IPS-18c (cell line): ENCODE data around the gene PTPRD.

Experiments used
- H3K4me3 ChIP-seq: 2 replicates; pipeline ENCODE4 v1.7.0; 2013; ENCODE audit warnings: low read depth, mild to moderate bottlenecking, low read length, moderate library complexity; ENCODE audit not compliant: insufficient read depth
- H3K9me3 ChIP-seq: one replicate; pipeline ENCODE4 v1.6.1; 2013; ENCODE audit warnings: mild to moderate bottlenecking, low read length, moderate library complexity; ENCODE audit not compliant: control insufficient read depth, insufficient read depth

Gene PTPRD

GRCh38 chr9:8428389-8428788 is 2184.4 kb downstream of the PTPRD start:
- H3K9me3 ChIP-seq = no peaks in the 10 kb centered on the region

GRCh38 chr9:8424786-8425410 is 2187.9 kb downstream of the PTPRD start:
- H3K9me3 ChIP-seq = no peaks in the 10 kb centered on the region
- no peak overlapping the region for H3K4me3 ChIP-seq

More at GRCh38 chr9:8428389-8428788, 2184.4 kb downstream of the PTPRD start:
- H3K4me3 ChIP-seq = no peak overlapping the region

- no peak overlapping the region for H3K4me3 ChIP-seq
- no peaks in the 10 kb centered on the region for H3K9me3 ChIP-seq
These were observed 2192.4 kb downstream of the PTPRD start for GRCh38 chr9:8420416-8420815.

GRCh38 chr9:8419596-8420275 is 2193.1 kb downstream of the PTPRD start:
- H3K9me3 ChIP-seq = no peaks in the 10 kb centered on the region
- no peak overlapping the region for H3K4me3 ChIP-seq

GRCh38 chr9:8417341-8417740 is 2195.5 kb downstream of the PTPRD start:
- Histone ChIP-seq H3K4me3 (no peak overlapping the region), H3K9me3 (no peaks in the 10 kb centered on the region)

- Histone ChIP-seq H3K4me3 (no peak overlapping the region), H3K9me3 (no peaks in the 10 kb centered on the region)
These were observed 2200.5 kb downstream of the PTPRD start for GRCh38 chr9:8412327-8412726.

GRCh38 chr9:8408575-8409190 is 2204.1 kb downstream of the PTPRD start:
- no peaks in the 10 kb centered on the region for H3K9me3 ChIP-seq
- no peak overlapping the region for H3K4me3 ChIP-seq

GRCh38 chr9:8401961-8402705 is 2210.7 kb downstream of the PTPRD start:
- H3K9me3 ChIP-seq = no peaks in the 10 kb centered on the region
- no peak overlapping the region for H3K4me3 ChIP-seq

- H3K9me3 ChIP-seq = no peaks in the 10 kb centered on the region
- H3K4me3 ChIP-seq = no peak overlapping the region
These were observed 2212.4 kb downstream of the PTPRD start for GRCh38 chr9:8400378-8400777.

- no peak overlapping the region for H3K4me3 ChIP-seq
- H3K9me3 ChIP-seq = no peaks in the 10 kb centered on the region
These were observed 2217.8 kb downstream of the PTPRD start for GRCh38 chr9:8395022-8395421.

- H3K4me3 ChIP-seq = no peak overlapping the region
- H3K9me3 ChIP-seq = no peaks in the 10 kb centered on the region
These were observed 2218.5 kb downstream of the PTPRD start for GRCh38 chr9:8394341-8394740.

- Histone ChIP-seq H3K4me3 (no peak overlapping the region), H3K9me3 (no peaks in the 10 kb centered on the region)
These were observed 2219.9 kb downstream of the PTPRD start for GRCh38 chr9:8392866-8393265.

- Histone ChIP-seq H3K9me3 (no peaks in the 10 kb centered on the region), H3K4me3 (no peak overlapping the region)
These were observed 2221.2 kb downstream of the PTPRD start for GRCh38 chr9:8391566-8391965.

GRCh38 chr9:8391132-8391531 is 2221.7 kb downstream of the PTPRD start:
- H3K9me3 ChIP-seq = no peaks in the 10 kb centered on the region
- H3K4me3 ChIP-seq = no peak overlapping the region

GRCh38 chr9:8390571-8390970 is 2222.2 kb downstream of the PTPRD start:
- no peaks in the 10 kb centered on the region for H3K9me3 ChIP-seq
- no peak overlapping the region for H3K4me3 ChIP-seq

GRCh38 chr9:8389531-8389930 is 2223.3 kb downstream of the PTPRD start:
- Histone ChIP-seq H3K9me3 (no peaks in the 10 kb centered on the region), H3K4me3 (no peak overlapping the region)

- Histone ChIP-seq H3K4me3 (no peak overlapping the region), H3K9me3 (no peaks in the 10 kb centered on the region)
These were observed 2224.7 kb downstream of the PTPRD start for GRCh38 chr9:8388132-8388531.

GRCh38 chr9:8384091-8384490 is 2228.7 kb downstream of the PTPRD start:
- Histone ChIP-seq H3K4me3 (no peak overlapping the region), H3K9me3 (no peaks in the 10 kb centered on the region)
